HG02970 (cell line): ENCODE measurements around the gene RAB3A.

Experiments used
- ATAC-seq: cut with Tn5 transposase; IDR thresholded peaks from one replicate; pipeline ENCODE4 v1.9.1; 2021; ENCODE audit warnings: mild to moderate bottlenecking, moderate library complexity, moderate number of reproducible peaks; ENCODE audit not compliant: unreplicated experiment, low FRiP score

Gene RAB3A

GRCh38 chr19:18202397-18202777 is 1.5 kb downstream of the RAB3A start:
- no peak for ATAC-seq

- no peak for ATAC-seq
Measured at GRCh38 chr19:18198374-18198773, 5.5 kb downstream of the RAB3A start.

GRCh38 chr19:18197941-18198340 is 5.9 kb downstream of the RAB3A start:
- no peak for ATAC-seq

- ATAC-seq, result no peak
Measured at GRCh38 chr19:18197306-18197705, 6.5 kb downstream of the RAB3A start.

GRCh38 chr19:18196511-18196845 is 7.4 kb downstream of the RAB3A start:
- no peak for ATAC-seq

- ATAC-seq, result no peak
Measured at GRCh38 chr19:18194554-18195238, 9.1 kb downstream of the RAB3A start.

- ATAC-seq, result no peak
Measured at GRCh38 chr19:18194181-18194530, 9.7 kb downstream of the RAB3A start.

GRCh38 chr19:18193388-18194180 is 10.3 kb downstream of the RAB3A start:
- peak; percentile 17 for ATAC-seq

GRCh38 chr19:18192673-18193387 is 11.0 kb downstream of the RAB3A start, which contains the start of gene MPV17L2:
Gene MPV17L2, plus strand, starts transcription at chr19:18193218. Its CDS starts 64 bp downstream, at chr19:18193282.
- peak; percentile 84 for ATAC-seq

GRCh38 chr19:18191640-18192062 is 12.2 kb downstream of the RAB3A start:
- ATAC-seq, result no peak

GRCh38 chr19:18190278-18190677 is 13.6 kb downstream of the RAB3A start:
- ATAC-seq, result no peak

GRCh38 chr19:18185538-18185937 is 18.3 kb downstream of the RAB3A start:
- no peak for ATAC-seq

GRCh38 chr19:18183529-18183928 is 20.3 kb downstream of the RAB3A start:
- ATAC-seq, result no peak

GRCh38 chr19:18179957-18180356 is 23.9 kb downstream of the RAB3A start:
- no peak for ATAC-seq

GRCh38 chr19:18176367-18177310 is 27.2 kb downstream of the RAB3A start:
- no peak for ATAC-seq

- ATAC-seq, result no peak
Measured at GRCh38 chr19:18174983-18175382, 28.9 kb downstream of the RAB3A start.

GRCh38 chr19:18173572-18174288 is 30.1 kb downstream of the RAB3A start, which contains the start of gene IFI30:
Gene IFI30, plus strand, starts transcription at chr19:18173813. Its CDS starts 29 bp downstream, at chr19:18173842.
- peak; percentile 51 for ATAC-seq

GRCh38 chr19:18173054-18173571 is 30.7 kb downstream of the RAB3A start:
- ATAC-seq, result peak; percentile 9

GRCh38 chr19:18172331-18173053 is 31.4 kb downstream of the RAB3A start:
- no peak for ATAC-seq
